Measurements from ENCODE around the gene SLC37A3.

- no peak for TF ChIP-seq CTCF (IDR thresholded peaks at IDR 0.05)
- no peak for TF ChIP-seq ZFX (IDR thresholded peaks at IDR 0.05; ENCODE audit: borderline replicate concordance)
Measured at GRCh38 chr7:140415361-140415760, 17.0 kb upstream of the SLC37A3 start.

All from 22Rv1 (cell line).